GM12878 (cell line): ENCODE measurements around the gene ACAP2. TPM values are rescaled to one million over a fixed set of nuclear protein-coding genes. Genes with fewer than 3 reads are reported as not detected.

ENCODE experiments used
- ATAC-seq: fragments of 200-7000 bp; cut with Tn5 transposase; 3 replicates; pipeline ENCODE4 v1.9.1; 2020; ENCODE audit warnings: mild to moderate bottlenecking, moderate library complexity
- BruUV-seq: library from RNA; stranded (reverse); fragments of 400-500 nt; replicated peaks from 2 replicates; lab custom pipeline; 2021; lab: Mats Ljungman, UMichigan
- CTCF ChIA-PET: fragments of 300-600 bp; sonication (Branson Sonifier 250); formaldehyde crosslinking; extraction: SDS; loops from one replicate; lab custom pipeline; 2021; ENCODE audit warnings: inconsistent platforms; lab: Yijun Ruan, JAX
- POLR2A ChIA-PET: fragments of 350-600 bp; formaldehyde crosslinking; extraction: SDS; loops from one replicate; lab custom pipeline; 2021; ENCODE audit warnings: inconsistent platforms; lab: Charles Lee
- RAD21 ChIA-PET: fragments of 300-600 bp; sonication (Branson Sonifier 250); formaldehyde crosslinking; loops from one replicate; lab custom pipeline; 2023; ENCODE audit warnings: antibody characterized with exemption; ENCODE audit not compliant: unreplicated experiment; lab: Charles Lee
- SMC1A ChIA-PET: fragments of 300-600 bp; sonication (Branson Sonifier 250); formaldehyde crosslinking; loops from one replicate; lab custom pipeline; 2023; ENCODE audit not compliant: unreplicated experiment, uncharacterized antibody; lab: Charles Lee
- DNase-seq: peaks from one replicate; pipeline ENCODE4 v3.0.0-alpha.2; 2011; ENCODE audit warnings: low read depth, low spot score
- FAIRE-seq: peaks from 3 replicates; lab custom pipeline; 2011; peaks lifted over from hg19 to GRCh38; lab: Jason Lieb, UNC
- H2AFZ ChIP-seq: 2 replicates; pipeline ENCODE4 v1.6.0; 2011; ENCODE audit warnings: low read depth, low read length, control low read depth; ENCODE audit not compliant: control insufficient read depth
- H3K27ac ChIP-seq: 2 replicates; pipeline ENCODE4 v1.5.1; 2011; ENCODE audit warnings: control low read depth; ENCODE audit not compliant: control insufficient read depth, insufficient read depth
- H3K27me3 ChIP-seq, 2 experiments: replicated peaks in 1 of 2; 2 replicates each; pipeline versions ENCODE4 v1.6.0 to v1.6.1; 2011; ENCODE audit warnings: low read length in 1 of 2; ENCODE audit not compliant: control insufficient read depth in 2 of 2, insufficient read depth in 2 of 2
- H3K36me3 ChIP-seq, 2 experiments: 2 replicates each; pipeline ENCODE4 v1.5.1; 2011; ENCODE audit warnings: low read length in 1 of 2; ENCODE audit not compliant: control insufficient read depth in 2 of 2, insufficient read depth in 2 of 2
- H3K4me1 ChIP-seq: 2 replicates; pipeline ENCODE4 v1.6.1; 2011; ENCODE audit warnings: mild to moderate bottlenecking, low read length, moderate library complexity, mixed read lengths; ENCODE audit not compliant: control insufficient read depth, insufficient read depth
- H3K4me2 ChIP-seq: 2 replicates; pipeline ENCODE4 v1.6.0; 2011; ENCODE audit warnings: control low read depth; ENCODE audit not compliant: control insufficient read depth, insufficient read depth
- H3K4me3 ChIP-seq: fragments of 200-600 bp; sonication (generic); 2 replicates; pipeline ENCODE4 v1.5.1; 2016
- H3K79me2 ChIP-seq: 2 replicates; pipeline ENCODE4 v1.6.0; 2011; ENCODE audit warnings: low read length; ENCODE audit not compliant: control insufficient read depth, insufficient read depth
- H3K9ac ChIP-seq: 2 replicates; pipeline ENCODE4 v1.8.0; 2011; ENCODE audit warnings: low read length, control low read depth, mixed read lengths; ENCODE audit not compliant: control insufficient read depth, insufficient read depth
- H3K9me3 ChIP-seq: replicated peaks from 3 replicates; pipeline ENCODE4 v1.5.1; 2011; ENCODE audit warnings: mild to moderate bottlenecking, low read length; ENCODE audit not compliant: control insufficient read depth, insufficient read depth
- H4K20me1 ChIP-seq: 2 replicates; pipeline ENCODE4 v1.6.0; 2011; ENCODE audit not compliant: control insufficient read depth, insufficient read depth
- GABPA ChIP-seq: IDR thresholded peaks from 2 replicates; pipeline ENCODE4 v1.6.1; 2014; ENCODE audit warnings: antibody characterized with exemption, low read depth, mild to moderate bottlenecking, inconsistent platforms
- IRF5 ChIP-seq: fragments of 450-650 bp; IDR thresholded peaks from 2 replicates; pipeline ENCODE4 v1.6.1; 2017; ENCODE audit warnings: borderline replicate concordance
- PAX5 ChIP-seq: IDR thresholded peaks from 2 replicates; pipeline ENCODE4 v1.6.1; 2011; ENCODE audit warnings: low read depth, low read length, borderline replicate concordance
- ZBTB33 ChIP-seq: fragments of 450-650 bp; IDR thresholded peaks from 2 replicates; pipeline ENCODE4 v1.6.1; 2017; ENCODE audit warnings: mild to moderate bottlenecking
- ZZZ3 ChIP-seq: IDR thresholded peaks from 2 replicates; pipeline ENCODE4 v1.6.1; 2011; ENCODE audit warnings: low read depth; ENCODE audit not compliant: control insufficient read depth, insufficient read length
- WGBS: methylation state at CpG from one replicate; pipeline ENCODE4 v1.1.6; 2016; ENCODE audit warnings: low lambda C conversion rate; ENCODE audit not compliant: insufficient replicate concordance, insufficient coverage; ENCODE audit errors: missing lambda C conversion rate; 5-methylcytosine and 5-hydroxymethylcytosine counted together
- in situ Hi-C: fragments of 300-500 bp; cut with MboI; formaldehyde crosslinking; loops from 9 replicates; pipeline ENCODE4 v1.14.3; 2018; ENCODE audit warnings: mixed read lengths
- intact Hi-C: fragments of 100-400 bp; cut with micrococcal nuclease; formaldehyde crosslinking; loops from one replicate; pipeline ENCODE4 v1.14.2; 2022; ENCODE audit not compliant: unreplicated experiment
- polyA plus RNA-seq, 11 experiments: library from polyadenylated mRNA; depleted of rRNA in 4 of 11; unstranded in 6 of 11; stranded (reverse) in 5 of 11; fragments of >200 nt; fragmentation: Nextera tagmentation in 4 of 11; fragmentation: Illumina TruSeq in 1 of 11; extraction: Ambion mirVana in 4 of 11; extraction: Trizol in 1 of 11; gene quantifications; 1 replicate in 1 of 11; 2 replicates in 10 of 11; pipeline versions ENCODE4 v1.2.1 to v1.2.3, GENCODE V29; 2011 to 2016; ENCODE audit warnings: inconsistent platforms in 2 of 11, missing spikeins in 2 of 11, low read depth in 1 of 11
- total RNA-seq, 4 experiments: library from RNA; depleted of rRNA in 3 of 4; stranded (reverse); fragments of >200 nt in 3 of 4; fragmentation: Illumina TruSeq in 1 of 4; extraction: Trizol in 1 of 4; gene quantifications; 2 replicates each; pipeline versions ENCODE4 v1.2.1 to v1.2.3, GENCODE V29; 2013 to 2021
- TF ChIP-seq, protein P1 (sequence below): fragments of 150-350 bp; IDR thresholded peaks from 2 replicates; pipeline ENCODE4 v1.6.1; 2014; ENCODE audit warnings: mild to moderate bottlenecking, low read depth, low read length

Gene ACAP2
- total and polyA plus RNA-seq, 10 of the 15 experiments (the other 5 are each of a cell fraction or from before 2014, with no cell fraction given) = 7.1 to 53.8 (median 35.7) TPM

DNA sequence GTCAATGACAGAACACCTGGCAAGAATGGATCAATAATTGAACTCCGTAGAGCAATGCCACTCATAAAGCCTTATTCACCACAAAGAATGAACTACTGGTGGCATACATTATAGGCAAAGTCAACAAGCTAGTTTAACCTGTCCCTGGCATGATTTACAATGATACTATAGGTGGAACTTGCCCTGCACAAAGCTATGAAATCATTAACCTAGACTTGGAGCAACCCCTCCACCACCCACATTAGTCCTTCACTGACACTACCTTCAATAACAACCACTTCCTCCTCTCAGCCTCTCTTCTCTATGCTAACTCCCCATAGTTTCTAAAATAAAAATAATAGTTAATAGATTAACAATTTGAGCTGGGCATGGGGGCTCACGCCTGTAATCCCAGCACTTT lies 54.4 kb downstream of the ACAP2 start (continued):
- no peak for TF ChIP-seq IRF5
- no peak for TF ChIP-seq ZBTB33
- TF ChIP-seq, protein P1, sequence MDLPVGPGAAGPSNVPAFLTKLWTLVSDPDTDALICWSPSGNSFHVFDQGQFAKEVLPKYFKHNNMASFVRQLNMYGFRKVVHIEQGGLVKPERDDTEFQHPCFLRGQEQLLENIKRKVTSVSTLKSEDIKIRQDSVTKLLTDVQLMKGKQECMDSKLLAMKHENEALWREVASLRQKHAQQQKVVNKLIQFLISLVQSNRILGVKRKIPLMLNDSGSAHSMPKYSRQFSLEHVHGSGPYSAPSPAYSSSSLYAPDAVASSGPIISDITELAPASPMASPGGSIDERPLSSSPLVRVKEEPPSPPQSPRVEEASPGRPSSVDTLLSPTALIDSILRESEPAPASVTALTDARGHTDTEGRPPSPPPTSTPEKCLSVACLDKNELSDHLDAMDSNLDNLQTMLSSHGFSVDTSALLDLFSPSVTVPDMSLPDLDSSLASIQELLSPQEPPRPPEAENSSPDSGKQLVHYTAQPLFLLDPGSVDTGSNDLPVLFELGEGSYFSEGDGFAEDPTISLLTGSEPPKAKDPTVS = no peak
- TF ChIP-seq ZZZ3 = no peak
- TF ChIP-seq PAX5 = no peak

GRCh38 chr3:195386739-195387138 lies 56.1 kb downstream of the ACAP2 start:
- no peak overlapping the region for H2AFZ ChIP-seq
- H3K27me3 ChIP-seq = no peaks in the 10 kb centered on the region
- ATAC-seq = no peak
- ChIA-PET CTCF (no interaction called here), RAD21 (no interaction called here), SMC1A (interaction anchor here (1.1 kb wide), 1 partner anchor 10 kb away, joined by 3 read pairs; no protein-coding TSS in a partner anchor), POLR2A (no interaction called here)
- WGBS = 98% methylated on average over 3 of the region's 3 CpGs
- H3K36me3 ChIP-seq = peaks cover 0 to 2% of the 10 kb centered on the region in 2 experiments; a peak in 1 of 4 replicates
- TF ChIP-seq GABPA = no peak
- no peak overlapping the region for H3K27ac ChIP-seq
- H3K9me3 ChIP-seq = no peaks in the 10 kb centered on the region
- no peak for FAIRE-seq
- H3K4me2 ChIP-seq = no peak overlapping the region
- H4K20me1 ChIP-seq = no peaks in the 10 kb centered on the region
- no TSS peak for BruUV-seq
- in situ Hi-C loops = no loop called here
- no peak overlapping the region for H3K9ac ChIP-seq
- DNase-seq = no peak
- H3K79me2 ChIP-seq = peaks cover 2% of the 10 kb centered on the region
- no peaks in the 10 kb centered on the region; the same call in 1 of the 2 replicates for H3K4me1 ChIP-seq
- no peak overlapping the region for H3K4me3 ChIP-seq
- intact Hi-C loops = no loop called here
